ENCODE data around the gene PEX3.
"Not testable (repeated sequence)": the region's sequence is repeated elsewhere in the genome, so short reads cannot be mapped to it uniquely, and the experiment has no call there.

The PEX3 gene

DNA sequence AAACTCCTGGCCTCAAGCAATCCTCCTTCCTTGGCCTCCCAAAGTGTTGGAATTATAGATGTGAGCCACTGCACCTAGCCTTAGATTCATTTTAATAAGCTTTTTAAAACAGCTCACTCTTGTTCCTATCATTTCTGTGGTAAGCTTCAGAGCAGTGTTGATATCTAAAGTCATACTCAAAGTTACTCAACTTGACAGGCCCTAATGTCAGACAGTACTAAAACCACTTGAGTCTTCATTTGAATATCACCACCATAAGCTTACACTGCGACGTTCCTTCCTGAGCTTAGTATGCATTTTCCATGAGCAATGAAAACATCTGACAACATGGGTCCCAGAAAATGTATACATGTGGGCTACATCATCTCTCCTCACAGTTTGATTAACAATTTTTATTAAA, 54.9 kb downstream of the PEX3 start:
- DNase-seq (ENCODE audit: low read depth in 2 of 3, low spot score in 2 of 3) = no peak

DNA sequence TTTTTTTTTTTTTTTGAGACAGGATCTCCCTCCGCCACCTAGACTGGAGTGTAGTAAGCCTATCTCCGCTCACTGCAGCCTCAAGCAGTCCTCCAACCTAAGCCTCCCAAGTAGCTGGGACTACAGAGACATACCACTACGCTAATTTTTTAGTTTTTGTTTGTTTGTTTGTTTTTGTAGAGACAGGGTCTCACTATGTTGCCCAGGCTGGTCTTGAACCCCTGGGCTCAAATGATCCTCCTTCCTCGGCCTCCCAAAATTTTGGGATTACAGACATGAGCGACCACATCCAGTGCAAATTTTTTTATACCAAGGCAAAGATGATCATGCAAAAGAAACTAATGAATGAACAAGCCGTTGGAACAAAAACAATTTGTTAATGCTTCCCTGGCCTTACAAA, 55.6 kb downstream of the PEX3 start:
- DNase-seq (ENCODE audit: low read depth in 2 of 3, low spot score in 2 of 3) = no peak

DNA sequence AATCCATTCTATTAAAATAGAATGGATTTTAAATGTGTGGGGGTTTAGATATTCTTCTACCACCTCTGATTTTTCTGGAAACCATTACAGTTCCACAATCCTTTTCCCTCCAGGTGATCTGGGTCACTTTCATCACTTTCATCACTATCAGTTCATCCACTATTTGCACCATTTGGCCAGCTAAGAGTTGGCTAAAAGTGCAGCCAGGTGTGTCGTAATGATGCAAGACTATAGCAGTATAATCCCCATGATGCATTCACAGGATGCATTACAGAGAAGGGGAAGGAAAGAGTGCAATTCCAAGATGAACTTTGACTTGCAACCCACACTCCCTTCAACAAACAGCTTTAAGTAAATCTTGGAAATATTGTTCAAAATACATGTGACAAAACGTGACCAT, 56.0 kb downstream of the PEX3 start:
- DNase-seq (ENCODE audit: low read depth in 2 of 3, low spot score in 2 of 3) = no peak

- no peak for DNase-seq (ENCODE audit: low read depth in 2 of 3, low spot score in 2 of 3)
Observed at GRCh38 chr6:143507358-143508145, 56.9 kb downstream of the PEX3 start.

DNA sequence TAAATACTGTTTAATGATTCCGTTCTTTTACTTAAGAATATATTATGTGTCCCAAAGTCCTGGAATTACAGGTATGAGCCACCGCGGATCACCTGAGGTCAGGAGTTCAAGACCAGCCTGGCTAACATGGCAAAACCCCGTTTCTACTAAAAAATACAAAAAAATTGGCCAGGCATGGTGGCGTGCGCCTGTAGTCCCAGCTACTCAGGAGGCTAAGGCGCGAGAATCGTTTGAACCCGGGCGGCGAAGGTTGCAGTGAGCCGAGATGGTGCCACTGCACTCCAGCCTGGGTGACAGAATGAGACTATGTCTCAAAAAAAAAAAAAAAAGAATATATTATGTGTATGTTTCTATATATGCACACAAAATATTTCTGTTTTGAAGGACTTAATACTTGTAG, 59.7 kb downstream of the PEX3 start:
- DNase-seq (ENCODE audit: low read depth in 2 of 3, low spot score in 2 of 3) = not testable (repeated sequence)

DNA sequence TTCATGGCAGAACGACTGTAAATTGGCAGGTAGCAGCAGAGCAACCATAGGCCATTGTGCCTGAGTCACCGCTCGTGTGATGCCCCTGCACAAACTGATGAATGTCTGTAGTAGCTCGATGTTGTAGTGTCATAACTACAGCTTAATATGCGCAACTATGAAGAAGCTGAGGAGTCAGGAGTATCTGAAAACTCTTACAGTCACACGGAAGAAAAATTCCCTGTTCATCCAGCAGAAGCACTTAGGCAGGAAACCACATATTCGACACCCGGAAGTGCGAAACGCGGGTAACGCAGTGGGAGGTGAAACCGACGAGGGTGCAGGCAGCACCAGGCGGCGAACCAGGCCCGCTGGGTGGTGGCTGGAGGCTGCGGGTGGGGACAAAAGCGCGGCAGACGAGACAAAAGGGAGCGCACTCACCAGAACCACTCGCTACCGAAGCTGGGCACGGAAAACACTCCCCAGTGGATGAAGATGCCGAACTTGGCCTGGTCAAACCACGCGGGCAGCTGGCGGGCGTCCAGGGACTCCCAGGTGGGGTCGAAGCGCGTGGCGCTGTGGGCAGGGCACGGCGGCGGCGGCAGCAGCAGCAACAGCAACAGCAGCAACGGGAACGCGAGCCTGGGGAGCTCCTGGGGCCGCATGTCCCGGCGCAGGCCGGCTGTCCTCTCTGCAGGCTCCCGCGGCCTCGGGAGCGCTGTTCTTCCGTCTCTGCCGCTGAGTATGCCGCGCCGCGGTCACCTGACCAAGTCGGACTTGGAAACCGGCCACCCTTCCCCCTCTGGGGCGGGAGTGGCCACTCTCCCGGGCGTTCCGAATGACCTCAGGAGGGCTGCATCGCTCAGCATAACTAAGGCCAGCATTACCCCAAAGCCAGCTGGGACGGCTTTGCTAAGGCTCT, 60.6 kb downstream of the PEX3 start, which contains the start of gene FUCA2:
Gene FUCA2, minus strand, starts transcription at position 730 of the 901 bp plus-strand sequence. Its CDS starts 86 bp downstream, at position 644.
- peak; percentile 27 to 33 (median 32) for DNase-seq (ENCODE audit: low read depth in 2 of 3, low spot score in 2 of 3)

GRCh38 chr6:143513410-143513809, 62.8 kb downstream of the PEX3 start:
- no peak for DNase-seq (ENCODE audit: low read depth in 2 of 3, low spot score in 2 of 3)

DNA sequence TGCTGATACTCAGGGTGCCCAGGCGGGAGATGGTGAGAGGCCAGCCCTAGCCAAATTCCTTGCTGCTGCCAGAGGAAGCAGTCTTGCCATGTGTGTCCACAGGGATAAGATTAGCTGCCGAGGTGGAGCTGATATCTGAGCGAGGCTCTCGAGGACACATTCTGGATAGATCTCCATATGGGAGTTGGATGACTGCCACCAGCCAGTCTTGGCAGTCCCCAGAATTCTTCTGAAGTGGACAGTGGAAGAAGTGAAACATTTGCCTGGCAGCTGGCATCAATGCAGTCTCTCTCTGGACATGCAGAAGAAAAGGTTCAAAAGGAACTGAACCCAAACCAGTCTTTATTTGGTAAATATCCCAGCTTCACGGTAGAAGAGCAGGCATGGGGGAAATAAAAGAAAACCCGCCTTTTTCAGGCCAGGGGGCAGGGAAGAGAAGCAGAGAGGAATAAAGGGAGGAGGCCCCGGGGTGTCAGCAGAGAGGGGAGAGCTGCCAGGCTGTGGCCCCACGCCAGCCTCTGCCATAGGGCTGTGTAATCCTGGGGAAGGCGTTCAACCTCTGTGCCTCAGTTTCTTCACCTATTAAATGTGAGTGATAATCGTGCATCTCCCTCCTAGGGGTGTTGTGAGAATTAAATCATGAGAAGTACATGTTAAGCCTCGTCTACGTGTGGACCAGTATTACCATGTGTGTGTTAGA, 64.6 kb downstream of the PEX3 start:
- DNase-seq (ENCODE audit: low read depth in 2 of 3, low spot score in 2 of 3) = no peak

- no peak for DNase-seq (ENCODE audit: low read depth in 2 of 3, low spot score in 2 of 3)
Observed at GRCh38 chr6:143515766-143516355, 65.3 kb downstream of the PEX3 start.

DNA sequence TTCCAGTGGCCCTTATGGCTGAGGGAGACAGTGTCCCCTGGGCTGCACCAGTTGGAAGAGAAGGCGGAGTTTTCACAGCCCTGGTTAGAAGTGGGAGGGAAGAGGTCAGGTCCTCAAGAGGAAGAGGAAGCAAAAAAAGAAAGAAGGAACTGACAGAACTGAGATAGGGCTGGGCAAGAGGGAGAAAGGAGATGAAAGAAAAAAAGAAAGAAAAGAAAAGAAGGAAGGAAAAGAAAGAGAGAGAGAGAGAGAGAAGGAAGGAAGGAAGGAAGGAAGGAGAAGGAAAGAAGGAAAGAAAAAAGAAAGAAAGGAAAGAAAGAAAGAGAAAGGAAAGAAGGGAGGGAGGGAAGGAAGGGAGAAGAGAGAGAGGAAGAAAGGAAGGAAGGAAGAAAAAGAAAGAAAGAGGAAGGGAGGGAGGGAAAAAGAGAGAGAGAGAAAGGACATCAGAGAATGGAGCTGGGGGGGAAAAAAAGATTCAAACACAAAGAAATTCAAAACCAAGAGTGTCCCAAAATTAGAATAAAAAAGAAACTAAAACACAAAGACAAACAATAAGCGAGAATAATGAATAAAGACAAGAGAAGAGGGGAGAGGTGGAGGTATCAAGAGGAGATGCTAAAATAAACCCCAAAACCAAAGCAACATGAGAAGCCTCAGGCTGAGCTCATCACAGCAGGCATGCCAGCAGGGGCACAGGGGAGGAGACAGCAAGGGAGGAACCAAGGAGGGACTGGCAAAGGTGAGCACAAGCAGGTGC, 66.3 kb downstream of the PEX3 start:
- DNase-seq (ENCODE audit: low read depth in 2 of 3, low spot score in 2 of 3) = no peak

- no peak for DNase-seq (ENCODE audit: low read depth in 2 of 3, low spot score in 2 of 3)
Observed at GRCh38 chr6:143517447-143517773, 66.8 kb downstream of the PEX3 start.

DNA sequence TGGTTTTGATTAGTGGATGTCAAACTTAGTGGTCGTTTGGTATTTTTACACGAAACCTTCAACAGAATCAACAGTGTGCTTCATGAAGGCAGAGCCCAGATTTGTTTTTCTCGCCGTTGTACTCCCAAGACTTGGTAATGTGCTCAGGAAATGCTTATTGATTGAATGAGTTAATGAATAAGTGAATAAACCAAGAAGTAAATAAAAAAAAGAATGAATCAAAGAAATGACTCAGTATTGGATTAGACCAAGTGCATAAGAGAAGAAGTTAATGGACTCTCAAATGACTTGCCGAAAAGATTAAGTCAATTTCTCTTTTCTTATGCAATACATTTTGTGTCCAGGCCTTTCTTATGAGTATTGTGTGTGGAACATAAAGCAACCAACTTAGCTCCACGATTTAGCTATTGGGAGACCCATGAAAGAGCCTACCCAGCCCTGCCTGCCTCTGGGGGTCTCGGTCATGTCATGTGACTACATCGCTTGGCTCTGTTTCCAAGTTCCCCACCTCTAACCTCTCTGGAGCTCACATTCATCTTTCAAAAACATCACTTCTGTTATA, 71.5 kb downstream of the PEX3 start:
- DNase-seq (ENCODE audit: low read depth in 2 of 3, low spot score in 2 of 3) = no peak

DNA sequence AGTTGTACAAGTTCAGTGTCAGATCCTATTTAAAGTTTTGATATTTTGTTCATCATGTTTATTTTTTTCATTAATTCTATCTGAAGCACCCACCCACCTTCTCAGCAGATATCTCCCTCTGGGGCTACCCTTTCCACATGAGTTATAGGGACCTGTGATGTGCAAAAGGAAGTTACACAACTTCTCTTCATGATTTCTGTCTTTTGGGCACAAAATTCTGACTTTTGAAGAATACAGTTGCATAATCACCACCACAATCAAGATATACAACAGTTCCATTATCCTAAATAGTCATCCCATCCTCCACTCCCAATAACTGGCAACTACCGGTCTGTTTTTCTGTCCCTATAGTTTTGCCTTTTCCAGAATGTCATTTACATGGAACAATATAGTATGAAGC, 74.8 kb downstream of the PEX3 start:
- DNase-seq (ENCODE audit: low read depth in 2 of 3, low spot score in 2 of 3) = no peak

DNA sequence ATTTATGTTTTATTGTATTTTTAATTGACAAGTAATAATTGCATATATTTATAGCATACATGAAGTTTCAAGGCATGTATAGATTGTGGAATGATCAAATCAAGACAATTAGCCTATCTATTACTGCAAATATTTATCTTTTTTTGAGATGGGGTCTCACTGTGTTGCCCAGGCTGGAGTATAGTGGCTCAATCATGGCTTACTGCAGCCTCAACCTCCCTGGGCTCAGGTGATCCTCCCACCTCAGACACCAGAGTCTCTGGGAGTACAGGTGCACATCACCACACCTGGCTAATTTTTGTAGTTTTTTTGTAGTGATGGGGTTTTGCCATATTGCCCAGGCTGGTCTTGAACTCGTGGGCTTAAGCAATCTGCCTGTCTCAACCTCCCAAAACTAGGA, 77.1 kb downstream of the PEX3 start:
- no peak for DNase-seq (ENCODE audit: low read depth in 2 of 3, low spot score in 2 of 3)

GRCh38 chr6:143528164-143528811, 77.7 kb downstream of the PEX3 start:
- no peak for DNase-seq (ENCODE audit: low read depth in 2 of 3, low spot score in 2 of 3)

DNA sequence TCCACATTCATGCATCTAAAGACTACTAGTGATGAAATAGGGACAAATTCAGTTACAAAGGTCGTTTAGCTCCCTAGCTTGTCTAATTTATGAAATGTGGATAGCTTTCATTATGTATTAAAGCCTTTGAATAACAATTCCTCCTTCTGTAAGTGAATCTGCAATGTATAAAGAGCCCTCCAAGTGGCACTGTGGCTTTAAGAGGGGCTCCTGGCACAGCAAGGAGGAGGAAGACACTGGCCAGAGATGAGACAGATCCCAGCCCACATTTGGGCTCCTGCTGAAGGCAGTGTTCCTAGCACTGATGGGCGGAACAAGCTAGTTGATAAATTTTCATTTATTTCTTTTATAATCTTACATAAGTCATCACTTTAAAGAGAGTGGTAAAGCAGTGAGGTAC, 78.5 kb downstream of the PEX3 start:
- DNase-seq (ENCODE audit: low read depth in 2 of 3, low spot score in 2 of 3) = no peak

GRCh38 chr6:143531720-143532499, 81.3 kb downstream of the PEX3 start:
- no peak for DNase-seq (ENCODE audit: low read depth in 2 of 3, low spot score in 2 of 3)

- DNase-seq (ENCODE audit: low read depth in 2 of 3, low spot score in 2 of 3) = no peak
Observed at GRCh38 chr6:143535189-143535614, 84.6 kb downstream of the PEX3 start.

- peak in 2 of 3 experiments; percentile 11 to 38 for DNase-seq (ENCODE audit: low read depth in 2 of 3, low spot score in 2 of 3)
Observed at GRCh38 chr6:143536461-143536865, 85.9 kb downstream of the PEX3 start.
